ENCODE measurements around the gene LRRC15. TPM values are rescaled to one million over a fixed set of nuclear protein-coding genes. Genes with fewer than 3 reads are reported as not detected.

The LRRC15 gene
- total RNA-seq, 1 experiment from 2014 or later, result 0.28 TPM

DNA sequence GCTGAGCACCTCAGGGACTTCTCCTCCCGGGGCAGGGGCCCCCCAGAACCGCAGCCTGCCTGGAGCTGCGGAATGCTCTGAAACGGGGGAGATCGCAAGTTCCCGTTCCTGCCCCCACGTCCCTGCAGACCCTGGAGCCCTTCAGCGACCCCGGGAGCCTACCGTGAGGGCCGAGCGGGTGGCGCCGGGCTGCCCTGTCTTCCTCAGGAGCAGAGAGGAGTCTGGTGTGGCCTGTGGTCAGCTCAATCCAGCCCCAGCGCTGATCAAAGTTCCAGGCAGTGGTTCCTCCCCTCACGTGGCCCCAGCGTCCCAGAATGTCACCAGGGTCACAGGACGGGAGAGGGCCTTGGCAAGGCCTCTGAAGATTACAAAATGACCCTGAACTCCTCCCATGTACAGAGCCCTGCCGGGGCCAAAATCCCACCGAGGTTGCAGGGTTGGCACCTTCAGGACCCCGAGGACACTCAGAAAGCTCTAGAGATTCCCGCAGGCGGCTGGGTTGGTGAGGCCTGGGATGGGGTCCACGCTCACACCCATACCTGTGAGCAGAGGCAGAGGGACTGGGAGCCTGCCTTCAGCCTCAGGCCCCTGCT is 18.4 kb downstream of the LRRC15 start, which contains the start of gene CPN2:
Gene CPN2 (minus strand): TSS at position 249 of the 593 bp plus-strand sequence. CDS start 8,626 bp downstream, outside the sequence.
- POLR2A ChIA-PET, result interaction anchor here (0.6 kb wide), 2 partner anchors 9 to 52 kb away, joined by 3 read pairs; no protein-coding TSS in a partner anchor
- Histone ChIP-seq H3K4me1 (ENCODE audit: control insufficient read depth, insufficient read depth, low read length) (peaks cover 11% of the 10 kb centered on the region; the same call in 1 of the 2 replicates), H3K27ac (ENCODE audit: low read length) (no peak within 1 kb of the TSS), H3K36me3 (ENCODE audit: control insufficient read depth, insufficient read depth, low read length) (no peaks in the 10 kb centered on the region), H3K4me3 (ENCODE audit: low read depth in 2 of 2, low read length in 2 of 2) (no peak within 1 kb of the TSS), H3K27me3 (ENCODE audit: control insufficient read depth, insufficient read depth, low read length) (no peaks in the 10 kb centered on the region), H3K9me3 (ENCODE audit: control insufficient read depth, insufficient read depth, low read depth, low read length) (no peaks in the 10 kb centered on the region)
- in situ Hi-C loops (cut with HindIII; ENCODE audit: low pct_unique_long_range_greater_than_20kb, low sequenced_read_pairs), result no loop called here
- CTCF ChIA-PET, result interaction anchor here (0.6 to 0.8 kb wide), 2 partner anchors 9 to 230 kb away, joined by 3 read pairs; no protein-coding TSS in a partner anchor
- ATAC-seq, result no peak
- no TSS peak for BruUV-seq (replicated peaks)
- no peak for DNase-seq (ENCODE audit: low read depth, low spot score)
- TF ChIP-seq POLR2AphosphoS5 (IDR thresholded peaks at IDR 0.05; ENCODE audit: low read depth, low read length), result no peak
- TF ChIP-seq SIN3A (IDR thresholded peaks at IDR 0.05; ENCODE audit: borderline replicate concordance, insufficient read depth, low read depth, low read length), result no peak
- TF ChIP-seq REST (IDR thresholded peaks at IDR 0.05; ENCODE audit: insufficient read depth in 1 of 2, low read depth in 2 of 2, low read length in 1 of 2), result no peak
- TF ChIP-seq CTCF (IDR thresholded peaks at IDR 0.05), result no peak
- no peak for TF ChIP-seq TCF7L2 (IDR thresholded peaks at IDR 0.05; ENCODE audit: low read depth, low read length)
- intact Hi-C loops (cut with micrococcal nuclease; ENCODE audit: unreplicated experiment), result no loop called here

DNA sequence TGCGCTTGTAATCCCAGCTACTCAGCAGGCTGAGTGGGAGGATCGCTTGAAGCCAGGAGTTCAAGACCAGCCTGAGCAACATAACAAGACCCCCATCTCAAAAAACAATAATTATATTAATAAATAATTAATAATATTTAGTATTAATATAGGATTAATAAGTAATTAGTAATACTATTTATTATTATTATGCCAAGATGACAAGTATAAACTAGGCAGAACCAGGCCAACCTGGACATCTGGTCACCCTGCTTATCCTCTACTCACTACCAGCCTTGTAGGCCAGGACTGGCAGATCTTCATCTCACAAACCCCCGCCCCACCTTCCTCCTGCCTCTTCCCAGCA is 18.8 kb downstream of the LRRC15 start:
- Histone ChIP-seq H3K27ac (ENCODE audit: low read length) (no peak overlapping the region), H3K36me3 (ENCODE audit: control insufficient read depth, insufficient read depth, low read length) (no peaks in the 10 kb centered on the region), H3K27me3 (ENCODE audit: control insufficient read depth, insufficient read depth, low read length) (no peaks in the 10 kb centered on the region), H3K4me1 (ENCODE audit: control insufficient read depth, insufficient read depth, low read length) (peaks cover 11% of the 10 kb centered on the region; the same call in 1 of the 2 replicates), H3K4me3 (ENCODE audit: low read depth in 2 of 2, low read length in 2 of 2) (no peak overlapping the region), H3K9me3 (ENCODE audit: control insufficient read depth, insufficient read depth, low read depth, low read length) (no peaks in the 10 kb centered on the region)
- intact Hi-C loops (cut with micrococcal nuclease; ENCODE audit: unreplicated experiment) (no loop called here), in situ Hi-C loops (cut with HindIII; ENCODE audit: low pct_unique_long_range_greater_than_20kb, low sequenced_read_pairs) (no loop called here)
- POLR2A ChIA-PET, result interaction anchor here (0.6 kb wide), 2 partner anchors 10 to 53 kb away, joined by 3 read pairs; no protein-coding TSS in a partner anchor
- DNase-seq (ENCODE audit: low read depth, low spot score), result no peak
- CTCF ChIA-PET, result interaction anchor here (0.6 to 0.8 kb wide), 2 partner anchors 9 to 230 kb away, joined by 3 read pairs; no protein-coding TSS in a partner anchor
- no TSS peak for BruUV-seq (replicated peaks)
- no peak for ATAC-seq
- TF ChIP-seq CTCF (IDR thresholded peaks at IDR 0.05), result no peak
- no peak for TF ChIP-seq POLR2AphosphoS5 (IDR thresholded peaks at IDR 0.05; ENCODE audit: low read depth, low read length)
- TF ChIP-seq REST (IDR thresholded peaks at IDR 0.05; ENCODE audit: insufficient read depth in 1 of 2, low read depth in 2 of 2, low read length in 1 of 2), result no peak
- TF ChIP-seq TCF7L2 (IDR thresholded peaks at IDR 0.05; ENCODE audit: low read depth, low read length), result no peak
- TF ChIP-seq SIN3A (IDR thresholded peaks at IDR 0.05; ENCODE audit: borderline replicate concordance, insufficient read depth, low read depth, low read length), result no peak
